CD1c-positive myeloid dendritic cell (primary cell): ENCODE data around the gene ANO7.
A peak's percentile ranks its signal among the peaks of the same experiment; 100 is the strongest.
"Not testable (repeated sequence)": the region's sequence is repeated elsewhere in the genome, so short reads cannot be mapped to it uniquely, and the experiment has no call there.

Experiments used
- DNase-seq: peaks from one replicate; pipeline ENCODE4 v3.0.0-alpha.2; 2016; ENCODE audit errors: extremely low spot score

The ANO7 gene

GRCh38 chr2:241191081-241191480 is 2.6 kb downstream of the ANO7 start:
- no peak for DNase-seq

- DNase-seq, result no peak
These were observed 4.8 kb downstream of the ANO7 start for GRCh38 chr2:241193271-241193670.

DNA sequence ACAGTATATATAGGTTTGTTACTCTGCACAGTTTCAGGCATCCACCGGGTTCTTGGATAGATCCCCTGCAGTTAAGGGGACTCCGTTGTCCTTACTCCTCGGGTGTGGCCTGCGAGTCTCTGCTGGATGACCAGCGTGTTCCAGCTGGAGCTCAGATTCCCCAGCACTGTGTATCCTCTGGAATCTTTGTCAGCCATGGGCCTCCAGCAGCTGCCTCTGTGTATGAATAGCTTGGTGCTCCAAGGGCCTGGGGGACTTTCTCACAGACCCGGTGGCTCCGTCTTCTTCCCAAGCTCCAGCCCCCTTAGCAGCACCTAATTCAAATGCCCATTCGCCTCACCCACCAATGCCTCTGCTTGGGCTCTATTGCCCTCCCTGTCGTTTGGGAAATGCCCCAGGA is 6.3 kb downstream of the ANO7 start:
- DNase-seq, result no peak

DNA sequence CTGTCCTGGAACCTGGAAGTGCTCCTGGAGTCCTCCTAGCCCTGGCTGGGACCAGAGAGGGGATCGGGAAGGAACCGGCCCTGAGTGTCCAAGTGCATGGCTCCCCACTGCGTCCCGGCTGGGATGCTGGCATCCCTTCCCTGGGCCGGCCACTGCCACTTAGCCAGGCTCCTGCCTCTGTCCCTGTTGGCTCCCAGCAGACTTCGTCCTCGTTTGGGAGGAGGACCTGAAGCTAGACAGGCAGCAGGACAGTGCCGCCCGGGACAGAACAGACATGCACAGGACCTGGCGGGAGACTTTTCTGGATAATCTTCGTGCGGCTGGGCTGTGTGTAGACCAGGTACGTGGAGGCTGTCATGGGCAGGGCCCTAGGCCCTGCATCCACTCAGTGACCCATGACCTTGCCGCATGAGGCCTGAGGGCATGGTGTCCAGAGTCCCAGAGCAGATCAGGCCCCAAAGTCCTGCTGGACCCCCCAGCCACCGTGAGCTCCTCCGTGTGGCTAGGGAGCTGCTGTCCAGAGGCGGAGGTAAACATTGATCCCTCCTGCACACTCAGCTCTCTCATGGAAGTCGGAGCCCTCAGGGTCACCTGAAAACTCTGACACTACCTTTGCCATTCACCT is 7.1 kb downstream of the ANO7 start:
- DNase-seq, result no peak

DNA sequence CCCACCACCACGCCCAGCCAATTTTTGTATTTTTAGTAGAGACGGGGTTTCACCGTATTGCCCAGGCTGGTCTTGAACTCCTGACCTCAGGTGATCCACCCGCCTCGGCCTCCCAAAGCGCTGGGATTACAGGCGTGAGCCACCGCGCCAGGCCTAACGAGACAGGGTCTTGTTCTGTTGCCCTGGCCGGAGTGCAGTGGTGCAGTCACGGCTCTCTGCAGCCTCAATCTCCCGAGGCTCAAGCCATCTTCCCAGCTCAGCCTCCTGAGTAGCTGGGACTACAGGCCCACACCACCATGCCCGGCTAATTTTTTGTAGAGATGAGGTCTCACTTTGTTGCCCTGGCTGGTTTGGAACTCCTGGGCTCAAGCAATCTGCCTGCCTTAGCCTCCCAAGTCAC is 8.8 kb downstream of the ANO7 start:
- not testable (repeated sequence) for DNase-seq

DNA sequence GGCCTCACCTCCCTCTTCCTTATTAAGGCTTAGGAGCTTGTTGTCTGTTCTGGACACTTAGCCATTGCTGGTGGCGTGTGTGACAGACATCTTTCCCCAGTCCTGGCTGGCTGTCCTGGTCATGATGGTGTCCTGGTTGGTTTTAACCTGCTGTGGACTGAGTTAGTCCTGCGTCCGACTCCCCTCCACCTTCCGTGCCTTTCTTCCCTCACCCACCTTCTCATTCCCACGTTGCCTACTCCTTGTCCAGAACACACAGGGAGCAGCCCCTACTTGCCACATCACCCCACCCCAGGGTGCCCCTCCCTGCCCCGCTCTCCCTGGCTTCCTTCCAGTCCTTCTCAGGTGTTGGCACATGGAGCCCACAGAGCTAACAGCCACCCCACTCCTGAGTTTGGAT is 9.5 kb downstream of the ANO7 start:
- DNase-seq, result no peak

DNA sequence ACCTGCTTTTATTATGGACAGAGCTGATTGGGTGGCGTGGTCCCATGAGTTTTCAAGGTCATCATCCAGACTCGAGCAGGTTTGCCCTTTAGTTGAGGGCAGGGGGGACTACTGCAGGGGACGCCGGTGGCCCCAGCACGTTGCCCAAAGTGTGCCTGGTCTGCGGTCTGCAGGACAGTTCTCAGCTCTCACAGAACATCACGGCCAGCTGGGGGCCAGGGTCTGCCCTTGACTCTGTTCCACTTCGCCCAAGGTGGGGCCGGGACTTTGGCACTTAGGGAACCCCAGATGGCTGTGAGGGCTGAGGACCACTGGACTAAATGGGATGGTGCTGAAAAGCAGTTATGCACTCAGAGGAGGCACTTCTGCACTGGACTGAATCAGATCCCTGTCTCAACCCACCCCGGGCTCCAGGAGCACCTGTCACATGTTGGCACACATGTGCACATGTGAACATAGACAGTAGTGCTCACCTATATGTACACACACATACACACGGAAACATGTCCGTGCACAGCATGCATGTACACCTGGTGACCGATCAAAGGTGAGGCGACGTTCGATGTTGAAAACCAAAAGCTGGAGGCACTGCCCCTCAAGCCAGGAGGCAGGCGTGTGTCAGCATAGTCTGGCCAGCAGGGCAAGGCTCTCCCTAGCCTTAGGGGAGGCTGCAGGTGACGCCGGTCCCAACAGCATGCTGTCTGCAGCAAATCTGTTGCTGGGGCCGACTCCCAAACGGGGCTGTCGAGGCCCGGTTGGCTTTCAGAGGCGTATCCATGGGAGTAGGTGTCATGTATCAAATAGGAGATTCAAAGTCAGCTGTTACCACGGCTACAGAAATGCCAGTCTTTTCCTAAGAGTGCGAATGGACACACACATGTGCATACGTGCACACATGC is 10.2 kb downstream of the ANO7 start:
- DNase-seq, result no peak

DNA sequence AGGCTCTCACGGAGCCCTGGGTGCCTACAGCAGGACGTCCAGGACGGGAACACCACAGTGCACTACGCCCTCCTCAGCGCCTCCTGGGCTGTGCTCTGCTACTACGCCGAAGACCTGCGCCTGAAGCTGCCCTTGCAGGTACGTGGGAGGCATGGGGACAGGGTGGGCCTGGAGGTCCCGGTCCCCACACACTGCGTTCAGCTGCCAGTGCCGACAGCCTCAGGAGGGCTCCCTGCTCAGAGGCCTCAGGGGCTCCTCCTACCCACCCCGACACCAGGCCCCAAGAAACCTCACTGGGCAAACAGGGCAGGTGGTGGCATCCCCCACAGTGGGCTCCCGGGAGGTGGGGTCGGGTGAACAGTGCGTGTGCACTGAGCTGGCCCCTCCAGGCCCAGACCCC is 10.8 kb downstream of the ANO7 start:
- no peak for DNase-seq

GRCh38 chr2:241199897-241200821 is 11.7 kb downstream of the ANO7 start:
- no peak for DNase-seq

DNA sequence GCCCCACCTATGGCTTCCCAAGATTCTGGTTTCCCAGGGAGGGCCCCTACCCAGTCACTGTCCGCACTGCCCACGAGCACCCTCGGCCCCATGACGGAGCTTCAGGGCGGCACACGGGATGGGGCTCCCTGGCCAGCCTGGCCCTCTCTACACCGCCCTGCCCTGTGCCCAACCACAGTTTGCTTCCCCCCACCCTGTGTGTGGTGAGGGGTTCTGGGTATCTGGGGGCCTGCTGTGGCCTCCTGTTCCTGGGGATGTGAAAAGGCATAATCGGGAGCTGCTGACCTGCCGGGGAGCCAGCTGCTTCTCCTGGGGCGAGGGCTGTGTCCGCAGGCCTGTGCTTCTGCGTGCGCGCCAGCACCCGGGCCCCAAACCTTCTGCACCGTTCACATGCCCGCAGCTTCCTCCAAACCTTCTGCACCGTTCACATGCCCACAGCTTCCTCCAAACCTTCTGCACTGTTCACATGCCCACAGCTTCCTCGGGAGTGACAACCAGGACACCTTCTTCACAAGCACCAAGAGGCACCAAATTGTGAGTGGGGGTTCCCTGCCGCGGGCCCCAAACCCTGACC is 12.4 kb downstream of the ANO7 start:
- peak; percentile 12 for DNase-seq

GRCh38 chr2:241201445-241202267 is 13.2 kb downstream of the ANO7 start:
- DNase-seq, result no peak

DNA sequence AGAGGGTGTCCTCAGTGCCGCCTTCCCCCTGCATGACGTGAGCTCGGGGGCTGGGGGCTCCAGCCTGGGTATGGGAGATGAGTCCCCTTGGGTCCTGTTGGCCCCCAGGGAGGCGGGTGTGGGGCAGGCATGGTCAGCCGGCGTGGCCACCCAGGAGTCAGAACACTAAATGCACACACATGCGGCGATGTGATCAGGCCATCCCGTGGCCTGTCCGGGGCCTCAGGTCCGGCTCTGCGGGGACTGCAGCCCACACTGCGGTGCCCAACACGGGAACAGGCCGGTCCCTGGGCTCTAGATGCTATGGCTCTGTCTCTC is 13.8 kb downstream of the ANO7 start:
- no peak for DNase-seq

- DNase-seq, result no peak
These were observed 14.2 kb downstream of the ANO7 start for GRCh38 chr2:241202681-241203080.

GRCh38 chr2:241203218-241204009 is 14.9 kb downstream of the ANO7 start:
- no peak for DNase-seq

- no peak for DNase-seq
These were observed 15.5 kb downstream of the ANO7 start for GRCh38 chr2:241204010-241204384.

GRCh38 chr2:241204490-241204889 is 16.0 kb downstream of the ANO7 start:
- DNase-seq, result no peak

DNA sequence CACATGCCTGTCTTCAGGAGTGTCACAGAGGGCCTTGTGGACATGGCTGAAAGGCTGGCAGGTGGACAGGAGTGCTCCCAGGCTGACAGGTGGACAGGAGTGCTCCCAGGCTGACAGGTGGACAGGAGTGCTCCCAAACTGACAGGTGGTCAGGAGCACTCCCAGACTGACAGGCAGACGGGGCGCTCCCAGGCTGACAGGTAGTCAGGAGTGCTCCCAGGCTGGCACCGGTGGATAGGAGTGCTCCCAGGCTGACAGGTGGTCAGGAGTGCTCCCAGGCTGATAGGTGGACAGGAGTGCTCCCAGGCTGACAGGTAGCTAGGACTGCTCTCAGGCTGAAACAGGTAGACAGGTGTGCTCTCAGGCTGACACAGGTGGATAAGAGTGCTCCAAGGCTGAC is 16.6 kb downstream of the ANO7 start:
- no peak for DNase-seq

- no peak for DNase-seq
These were observed 18.7 kb downstream of the ANO7 start for GRCh38 chr2:241207151-241207550.

GRCh38 chr2:241207641-241208040 is 19.2 kb downstream of the ANO7 start:
- DNase-seq, result no peak

DNA sequence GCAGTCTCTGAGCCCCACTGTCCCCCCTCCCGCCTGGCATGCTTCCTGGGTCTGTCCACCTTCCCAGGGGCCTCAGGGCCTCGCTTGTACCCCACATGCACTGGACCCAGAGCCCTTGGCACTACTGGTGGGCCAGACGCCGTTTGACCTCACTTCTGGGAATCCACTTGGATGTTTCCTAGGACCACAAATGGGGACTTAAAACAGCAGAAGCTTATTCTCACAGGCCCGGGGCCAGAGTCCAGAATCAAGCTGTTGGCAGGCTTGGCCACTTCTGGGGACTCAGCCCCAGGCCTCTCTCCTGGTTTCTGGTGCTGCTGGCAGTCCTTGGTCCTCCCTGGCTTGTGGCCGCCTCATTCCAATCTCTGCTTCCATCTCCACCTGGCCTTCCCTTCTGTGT is 19.6 kb downstream of the ANO7 start:
- no peak for DNase-seq
